Central memory CD8-positive, alpha-beta T cell (primary cell): ENCODE data around the gene NALCN.

ENCODE experiments used
- ATAC-seq: fragments of 150-1000 bp; cut with Tn5 transposase; replicated peaks from 2 replicates; pipeline ENCODE4 v1.10.0; 2022; ENCODE audit warnings: mild to moderate bottlenecking, moderate FRiP score, moderate number of reproducible peaks; ENCODE audit not compliant: poor library complexity, severe bottlenecking; ENCODE audit errors: extremely low read depth
- DNase-seq, 2 donors: peaks; one replicate each; pipeline ENCODE4 v3.0.0; 2021; ENCODE audit warnings: low spot score in 2 of 2
- H3K27ac Mint-ChIP-seq: one replicate; pipeline ENCODE4 v1.8.0; 2022; ENCODE audit warnings: low read depth, mild to moderate bottlenecking, moderate library complexity, mixed read lengths
- H3K27me3 Mint-ChIP-seq: one replicate; pipeline ENCODE4 v1.8.0; 2022; ENCODE audit warnings: mixed read lengths
- H3K36me3 Mint-ChIP-seq: one replicate; pipeline ENCODE4 v1.8.0; 2022; ENCODE audit warnings: mild to moderate bottlenecking, moderate library complexity, mixed read lengths; ENCODE audit not compliant: insufficient read depth
- H3K4me1 Mint-ChIP-seq: one replicate; pipeline ENCODE4 v1.8.0; 2022; ENCODE audit warnings: mixed read lengths
- H3K4me3 Mint-ChIP-seq: one replicate; pipeline ENCODE4 v1.8.0; 2022; ENCODE audit warnings: mild to moderate bottlenecking, moderate library complexity, mixed read lengths
- H3K9me3 Mint-ChIP-seq: one replicate; pipeline ENCODE4 v1.8.0; 2022; ENCODE audit warnings: mixed read lengths

Gene NALCN

DNA sequence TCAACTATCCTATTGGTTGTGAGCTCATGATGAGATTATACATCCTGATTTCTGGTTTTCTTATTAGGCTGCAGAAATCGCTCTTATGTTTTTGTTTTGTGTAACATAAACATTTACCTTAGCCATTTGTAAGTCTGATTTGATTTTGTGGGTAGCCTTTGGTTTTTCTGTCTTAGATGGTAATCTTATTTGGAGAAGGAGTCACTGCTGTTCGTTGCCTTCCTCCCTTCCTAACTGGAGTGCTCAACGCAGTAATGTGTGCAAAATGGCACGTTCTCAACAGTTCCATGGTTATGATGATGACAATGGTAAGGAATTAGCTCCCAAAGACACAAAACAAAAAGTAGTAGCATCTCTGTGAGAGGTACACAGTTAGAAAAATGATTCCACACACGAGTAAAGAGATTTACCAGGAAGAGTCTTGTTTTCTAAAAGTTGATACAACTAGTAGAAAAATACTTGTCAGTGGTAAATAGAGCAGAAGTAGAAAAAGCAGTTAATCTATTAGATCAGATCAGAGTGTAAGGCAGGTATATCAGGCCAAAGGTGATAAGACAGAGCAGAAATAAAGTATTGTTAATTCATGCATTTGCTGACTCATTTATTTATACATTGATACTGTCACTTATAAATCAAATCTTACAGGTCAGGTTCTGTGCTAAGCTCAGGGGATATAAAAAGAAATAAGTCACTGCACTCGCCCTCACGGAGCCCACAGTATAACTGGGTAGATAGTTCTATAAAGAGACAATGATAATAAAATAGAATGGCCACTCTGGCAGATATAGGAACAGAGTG, 270.0 kb downstream of the NALCN start:
- no peak overlapping the region for H3K4me3 Mint-ChIP-seq
- no peaks in the 10 kb centered on the region for H3K9me3 Mint-ChIP-seq
- DNase-seq (no peak), ATAC-seq (no peak)
- H3K27ac Mint-ChIP-seq: no peak overlapping the region
- H3K36me3 Mint-ChIP-seq: no peaks in the 10 kb centered on the region
- H3K27me3 Mint-ChIP-seq: peaks cover 29% of the 10 kb centered on the region
- H3K4me1 Mint-ChIP-seq: no peaks in the 10 kb centered on the region

DNA sequence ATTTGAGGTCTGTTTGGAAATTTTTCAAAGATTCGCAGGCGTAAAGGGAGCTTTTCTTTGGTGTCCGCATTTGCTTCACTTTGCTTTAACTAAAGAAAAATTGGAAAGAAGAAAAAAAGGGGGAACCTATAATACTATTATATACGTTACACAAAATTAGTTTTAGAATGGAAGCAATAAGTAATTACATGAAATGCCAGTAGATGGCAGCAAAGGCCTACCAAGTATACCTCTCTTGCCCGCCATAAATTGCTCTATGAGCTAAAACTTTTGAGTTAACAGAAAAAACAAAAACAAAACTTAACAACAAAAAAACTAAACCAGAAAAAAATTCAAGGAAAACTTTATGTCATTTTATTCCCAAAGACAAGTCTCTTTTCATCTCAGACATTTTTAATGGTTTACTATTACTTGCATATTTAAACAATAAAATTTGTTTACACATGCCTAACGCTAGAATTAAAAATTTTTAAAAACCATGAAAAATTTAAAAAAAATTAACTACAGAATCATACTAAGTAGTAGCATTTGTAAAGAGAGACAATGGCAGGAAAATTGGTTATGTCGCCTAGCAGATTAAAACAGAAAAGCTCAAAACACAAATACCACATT, 271.4 kb downstream of the NALCN start:
- ATAC-seq: no peak
- H3K27me3 Mint-ChIP-seq: peaks cover 43% of the 10 kb centered on the region
- H3K9me3 Mint-ChIP-seq: no peaks in the 10 kb centered on the region
- H3K27ac Mint-ChIP-seq: no peak overlapping the region
- DNase-seq: no peak
- H3K4me1 Mint-ChIP-seq: no peaks in the 10 kb centered on the region
- H3K36me3 Mint-ChIP-seq: no peaks in the 10 kb centered on the region
- H3K4me3 Mint-ChIP-seq: no peak overlapping the region

DNA sequence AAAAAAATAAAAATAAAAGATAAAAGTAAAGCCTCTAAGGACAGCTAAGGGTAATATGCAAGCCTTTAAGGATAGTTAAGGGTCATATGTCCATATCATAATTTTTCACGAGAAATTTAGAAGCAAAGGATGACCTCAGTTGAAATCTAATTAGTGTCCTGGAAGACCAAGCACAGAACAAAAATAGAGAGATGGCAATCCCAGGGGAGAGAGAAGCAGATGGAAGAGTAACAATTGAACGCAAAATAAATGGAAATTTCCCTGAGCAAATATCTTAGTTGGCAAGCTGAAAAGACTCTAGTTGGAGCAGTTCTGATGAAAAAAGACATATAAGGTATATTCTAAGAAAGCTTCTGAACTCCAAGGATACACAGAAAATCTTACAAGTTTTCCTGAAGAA, 275.4 kb downstream of the NALCN start:
- Mint-ChIP-seq H3K36me3 (no peaks in the 10 kb centered on the region), H3K27me3 (peaks cover 51% of the 10 kb centered on the region), H3K4me1 (no peaks in the 10 kb centered on the region), H3K27ac (no peak overlapping the region), H3K4me3 (no peak overlapping the region), H3K9me3 (no peaks in the 10 kb centered on the region)
- ATAC-seq (no peak), DNase-seq (no peak)

DNA sequence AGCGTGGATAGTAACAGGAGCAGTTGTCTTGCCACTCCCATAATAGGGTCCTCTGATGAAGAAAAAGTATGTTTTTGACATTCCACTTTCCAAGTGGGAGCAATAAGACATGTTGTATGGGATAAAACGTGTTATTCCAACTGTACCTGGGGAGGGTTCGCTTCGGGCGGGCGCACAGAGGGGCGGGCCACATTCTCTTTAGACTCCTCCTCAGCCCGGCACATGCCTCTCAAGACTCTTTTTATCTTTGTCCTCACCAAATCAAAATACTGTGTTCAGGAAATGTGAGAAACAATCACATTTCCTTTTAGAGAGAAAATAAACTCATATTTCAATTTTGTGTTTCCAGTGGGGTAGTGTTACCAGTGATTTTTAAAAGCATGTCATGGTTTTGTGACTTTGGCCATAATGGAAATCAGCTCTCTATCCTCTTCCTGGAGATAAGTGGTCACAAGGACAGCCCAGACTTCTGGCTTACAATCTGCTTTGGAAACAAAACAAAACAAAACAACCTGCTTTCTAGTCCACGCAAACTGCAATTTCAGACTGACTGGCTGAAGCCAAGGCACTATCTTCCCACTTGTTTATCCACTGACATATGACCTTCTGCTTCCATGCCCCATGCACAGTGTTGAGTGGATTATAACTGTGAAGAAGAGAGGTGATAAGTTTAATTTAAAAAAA, 276.1 kb downstream of the NALCN start:
- Mint-ChIP-seq H3K9me3 (no peaks in the 10 kb centered on the region), H3K4me1 (no peaks in the 10 kb centered on the region), H3K36me3 (no peaks in the 10 kb centered on the region), H3K27ac (no peak overlapping the region), H3K27me3 (peaks cover 51% of the 10 kb centered on the region), H3K4me3 (no peak overlapping the region)
- DNase-seq (no peak), ATAC-seq (no peak)

DNA sequence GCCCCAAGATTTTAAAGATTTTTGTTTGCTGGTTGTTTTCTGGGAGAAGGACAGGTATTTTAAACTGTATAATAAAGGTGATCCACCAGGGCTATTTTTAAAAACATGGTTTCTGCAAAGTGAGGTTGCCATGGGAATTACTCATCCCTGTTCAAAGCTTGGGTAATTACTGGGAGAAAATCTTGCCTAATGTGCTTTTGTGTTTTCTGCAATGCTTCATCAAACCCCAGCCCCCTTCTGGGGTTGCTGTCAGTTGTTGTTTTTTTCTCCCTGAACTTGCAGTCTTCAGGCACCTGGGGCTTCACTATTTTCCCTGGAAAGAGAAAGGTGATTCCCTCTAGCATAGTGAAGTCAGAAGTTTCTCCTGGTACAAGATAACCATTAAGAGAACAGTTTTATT, 277.2 kb downstream of the NALCN start:
- Mint-ChIP-seq H3K27ac (no peak overlapping the region), H3K4me1 (no peaks in the 10 kb centered on the region), H3K36me3 (no peaks in the 10 kb centered on the region), H3K9me3 (no peaks in the 10 kb centered on the region), H3K27me3 (peaks cover 51% of the 10 kb centered on the region), H3K4me3 (no peak overlapping the region)
- no peak for ATAC-seq
- no peak for DNase-seq

DNA sequence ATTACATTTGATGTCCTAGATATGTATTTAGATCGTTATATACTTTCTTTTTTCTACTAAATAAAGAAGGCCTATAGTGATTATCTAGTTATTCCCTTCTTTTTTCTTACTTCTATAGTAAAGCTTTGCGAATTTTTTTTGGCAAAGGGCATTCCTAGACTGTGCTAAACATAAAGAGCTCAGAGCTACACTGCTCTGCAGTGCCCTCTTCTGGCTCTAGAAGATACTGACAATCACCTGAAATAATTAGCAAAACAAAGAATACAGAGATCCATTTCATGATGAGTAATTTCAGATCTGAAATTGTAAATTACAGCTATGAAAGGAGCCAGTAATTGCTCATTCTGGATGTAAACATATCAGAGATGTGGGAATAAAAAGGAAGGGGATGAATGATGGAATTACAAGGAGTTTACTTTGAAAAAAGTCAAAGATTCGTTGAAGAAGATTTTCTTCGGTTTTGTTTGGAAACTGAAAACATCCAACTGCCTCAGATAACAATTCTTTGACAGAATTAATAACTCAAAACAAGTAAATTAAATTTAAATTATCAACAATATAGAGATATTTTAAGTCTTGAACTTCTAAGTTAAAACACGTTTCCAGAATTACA, 288.5 kb downstream of the NALCN start:
- DNase-seq: no peak
- ATAC-seq: no peak
- Mint-ChIP-seq H3K27ac (no peak overlapping the region), H3K36me3 (no peaks in the 10 kb centered on the region), H3K9me3 (no peaks in the 10 kb centered on the region), H3K27me3 (peaks cover 30% of the 10 kb centered on the region), H3K4me1 (no peaks in the 10 kb centered on the region), H3K4me3 (no peak overlapping the region)

DNA sequence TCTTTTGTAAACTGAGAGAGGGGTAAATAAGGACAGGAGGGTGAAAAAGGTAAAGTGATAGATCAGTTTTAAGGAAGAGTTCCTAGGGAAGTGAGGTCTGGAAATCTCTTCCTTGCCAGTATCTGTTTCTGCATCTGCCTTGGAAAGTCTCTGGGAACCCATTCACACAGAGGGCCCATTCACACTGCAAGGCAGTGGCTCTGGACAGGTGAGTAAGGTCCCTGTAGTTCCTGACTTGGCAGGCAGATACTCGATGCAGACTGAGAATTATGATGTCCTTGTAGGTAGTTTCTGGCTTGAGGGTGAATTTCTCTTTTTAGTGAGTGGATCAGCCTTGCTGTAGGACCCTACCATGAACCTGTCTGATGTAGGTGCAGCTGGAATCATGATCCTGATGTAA, 293.3 kb downstream of the NALCN start:
- H3K27ac Mint-ChIP-seq: no peak overlapping the region
- no peak for DNase-seq
- H3K36me3 Mint-ChIP-seq: no peaks in the 10 kb centered on the region
- H3K4me1 Mint-ChIP-seq: no peaks in the 10 kb centered on the region
- peaks cover 8% of the 10 kb centered on the region for H3K27me3 Mint-ChIP-seq
- no peaks in the 10 kb centered on the region for H3K9me3 Mint-ChIP-seq
- no peak overlapping the region for H3K4me3 Mint-ChIP-seq
- no peak for ATAC-seq

DNA sequence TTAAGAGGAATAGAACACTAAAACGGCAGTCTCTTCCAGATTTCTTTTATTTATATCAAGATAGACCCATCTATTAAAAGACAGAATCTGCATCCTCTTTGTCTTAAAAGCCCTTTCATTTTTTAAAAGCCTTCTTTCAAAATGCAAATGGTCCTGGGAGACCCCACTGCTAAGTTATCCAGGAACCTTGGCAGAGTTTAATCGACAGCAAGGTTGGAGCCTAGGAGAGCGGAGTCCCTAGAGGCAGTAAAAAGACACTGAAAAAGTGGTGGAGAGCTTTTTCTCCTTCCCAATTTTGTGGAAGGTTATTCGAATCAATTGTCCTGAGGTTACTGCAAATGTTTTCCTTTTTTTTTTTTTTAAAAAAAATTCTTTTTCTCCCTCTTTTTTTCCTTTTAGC, 294.7 kb downstream of the NALCN start:
- H3K36me3 Mint-ChIP-seq: no peaks in the 10 kb centered on the region
- no peak for ATAC-seq

DNA sequence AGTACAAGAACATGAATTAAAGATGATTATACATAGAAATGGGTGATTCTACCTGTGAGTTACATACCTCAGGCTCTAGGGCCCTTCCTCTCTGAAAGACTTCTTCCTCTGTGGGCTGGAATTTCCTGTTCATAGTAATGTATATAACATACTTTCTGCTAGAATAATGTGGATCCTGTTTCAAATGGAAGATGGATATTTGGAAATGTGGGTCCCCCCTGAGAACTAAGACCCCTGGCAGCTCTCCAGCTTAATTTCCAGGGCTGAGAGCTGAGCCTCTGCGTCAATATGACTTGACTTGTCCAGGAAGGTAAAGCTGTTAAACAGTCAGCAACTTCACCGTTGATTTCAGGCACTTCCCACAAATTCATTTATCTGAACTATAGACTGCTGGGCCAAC, 296.3 kb downstream of the NALCN start:
- peaks cover 26% of the 10 kb centered on the region for H3K27me3 Mint-ChIP-seq
- ATAC-seq: no peak
- H3K27ac Mint-ChIP-seq: no peak overlapping the region
- no peak overlapping the region for H3K4me3 Mint-ChIP-seq
- H3K9me3 Mint-ChIP-seq: no peaks in the 10 kb centered on the region
- no peaks in the 10 kb centered on the region for H3K36me3 Mint-ChIP-seq
- H3K4me1 Mint-ChIP-seq: no peaks in the 10 kb centered on the region
- DNase-seq: no peak

More for the DNA sequence above, 294.7 kb downstream of the NALCN start:
- H3K27me3 Mint-ChIP-seq: peaks cover 22% of the 10 kb centered on the region
- H3K4me3 Mint-ChIP-seq: no peak overlapping the region
- H3K9me3 Mint-ChIP-seq: no peaks in the 10 kb centered on the region
- DNase-seq: no peak
- H3K27ac Mint-ChIP-seq: no peak overlapping the region
- no peaks in the 10 kb centered on the region for H3K4me1 Mint-ChIP-seq

DNA sequence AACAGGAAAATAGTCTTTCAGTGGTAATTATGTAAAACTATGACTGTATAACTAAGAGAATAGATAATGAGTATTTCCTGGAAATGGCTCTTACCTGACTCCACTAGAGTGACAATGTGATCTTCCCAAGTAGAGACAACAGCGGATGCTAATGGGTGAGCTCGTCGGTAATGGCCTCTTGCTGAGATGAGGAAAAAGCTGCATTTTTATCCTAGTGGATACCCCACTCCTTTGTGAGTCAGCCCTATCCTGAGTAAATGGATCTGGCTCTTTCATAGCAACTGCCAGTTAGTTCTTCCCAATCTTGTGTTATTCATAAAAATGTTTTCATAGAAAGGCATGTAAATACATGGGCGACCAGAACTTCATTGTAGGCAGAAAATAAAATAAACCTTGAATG, 299.5 kb downstream of the NALCN start:
- Mint-ChIP-seq H3K27ac (no peak overlapping the region), H3K36me3 (no peaks in the 10 kb centered on the region), H3K4me1 (no peaks in the 10 kb centered on the region), H3K27me3 (peaks cover 29% of the 10 kb centered on the region), H3K9me3 (no peaks in the 10 kb centered on the region), H3K4me3 (no peak overlapping the region)
- DNase-seq (no peak), ATAC-seq (no peak)

DNA sequence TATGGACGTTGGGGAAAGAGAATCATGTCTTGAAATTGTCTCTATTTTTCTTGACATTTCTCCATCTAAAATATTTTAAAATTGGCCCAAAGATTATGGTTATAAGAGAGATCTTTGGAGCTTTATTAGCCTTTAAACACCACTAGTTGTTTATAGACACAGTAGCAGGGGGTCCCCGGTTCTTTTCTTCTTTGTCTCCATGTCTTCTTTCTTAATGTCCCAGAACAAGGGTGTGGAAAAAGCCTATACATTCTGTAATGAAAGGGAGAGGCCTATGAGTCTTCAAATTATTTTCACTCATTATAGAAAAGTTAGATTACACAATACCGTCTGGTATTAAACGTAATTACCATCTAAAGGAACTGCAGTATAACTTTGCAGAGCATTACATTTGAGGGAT, 300.0 kb downstream of the NALCN start:
- DNase-seq (no peak), ATAC-seq (no peak)
- no peaks in the 10 kb centered on the region for H3K9me3 Mint-ChIP-seq
- no peak overlapping the region for H3K27ac Mint-ChIP-seq
- no peak overlapping the region for H3K4me3 Mint-ChIP-seq
- peaks cover 34% of the 10 kb centered on the region for H3K27me3 Mint-ChIP-seq
- no peaks in the 10 kb centered on the region for H3K4me1 Mint-ChIP-seq
- H3K36me3 Mint-ChIP-seq: no peaks in the 10 kb centered on the region

DNA sequence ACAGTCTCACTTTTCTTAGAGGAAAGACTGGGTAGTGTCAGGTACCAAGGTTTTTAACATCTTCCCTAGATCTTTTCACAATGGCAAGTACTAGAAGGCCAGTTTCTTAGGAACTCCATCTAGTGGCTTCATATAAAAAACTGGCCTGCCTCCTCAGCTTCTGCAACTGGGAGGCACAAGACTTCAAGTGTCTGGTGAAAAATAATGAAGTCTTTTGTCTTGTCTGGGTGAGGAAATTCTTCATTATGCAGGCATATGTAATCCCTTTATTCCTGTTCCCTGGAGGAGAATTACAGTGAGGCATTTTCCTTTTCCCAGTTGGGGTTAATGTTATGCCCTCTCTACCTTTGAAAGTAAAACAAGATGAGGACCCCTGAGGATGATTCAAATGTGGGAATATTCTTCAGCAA, 300.5 kb downstream of the NALCN start:
- no peaks in the 10 kb centered on the region for H3K9me3 Mint-ChIP-seq
- no peak overlapping the region for H3K4me3 Mint-ChIP-seq
- H3K27ac Mint-ChIP-seq: no peak overlapping the region
- no peak for ATAC-seq
- no peaks in the 10 kb centered on the region for H3K36me3 Mint-ChIP-seq
- H3K27me3 Mint-ChIP-seq: peaks cover 36% of the 10 kb centered on the region
- DNase-seq: no peak
- no peaks in the 10 kb centered on the region for H3K4me1 Mint-ChIP-seq
